Vagina (tissue), 2 donors: ENCODE measurements around the gene SENP2. TPM values are rescaled to one million over a fixed set of nuclear protein-coding genes. Genes with fewer than 3 reads are reported as not detected.

Source experiments
- DNase-seq, 2 donors: peaks; one replicate each; pipeline ENCODE4 v3.0.0-alpha.2; 2017; ENCODE audit errors: extremely low spot score in 2 of 2
- H3K27ac ChIP-seq: fragments of 200-600 bp; sonication (generic); one replicate; pipeline ENCODE4 v1.5.1; 2019
- H3K27me3 ChIP-seq: fragments of 200-600 bp; sonication (generic); one replicate; pipeline ENCODE4 v1.5.1; 2019
- H3K36me3 ChIP-seq, 2 donors: fragments of 200-600 bp; sonication (generic); one replicate each; pipeline ENCODE4 v1.5.1; 2017 to 2019
- H3K4me1 ChIP-seq: fragments of 200-600 bp; sonication (generic); one replicate; pipeline ENCODE4 v1.5.1; 2019
- H3K4me3 ChIP-seq, 2 donors: fragments of 200-600 bp; sonication (generic); 1 replicate in 1 of 2; 2 replicates in 1 of 2; pipeline ENCODE4 v1.5.1; 2016 to 2019
- H3K9me3 ChIP-seq: fragments of 200-600 bp; sonication (generic); one replicate; pipeline ENCODE4 v1.5.1; 2019
- CTCF ChIP-seq, 3 experiments: fragments of 450-650 bp in 2 of 3; fragments of 200-600 bp in 1 of 3; sonication (generic) in 1 of 3; IDR thresholded peaks; one replicate each; pipeline ENCODE4 v1.5.1; 2017 to 2019; ENCODE audit warnings: antibody characterized with exemption in 3 of 3, mild to moderate bottlenecking in 2 of 3, moderate library complexity in 2 of 3
- POLR2A ChIP-seq, 2 donors: fragments of 450-650 bp; IDR thresholded peaks; one replicate each; pipeline ENCODE4 v1.6.1; 2017; ENCODE audit warnings: antibody characterized with exemption in 2 of 2, mild to moderate bottlenecking in 2 of 2, moderate library complexity in 2 of 2
- POLR2AphosphoS5 ChIP-seq, 2 donors: sonication (generic); formaldehyde crosslinking; IDR thresholded peaks; one replicate each; pipeline ENCODE4 v1.9.0; 2017; ENCODE audit warnings: antibody characterized with exemption in 2 of 2, mild to moderate bottlenecking in 2 of 2, low read depth in 1 of 2; ENCODE audit not compliant: insufficient read depth in 1 of 2
- intact Hi-C: fragments of 100-400 bp; cut with DNase I; formaldehyde crosslinking; loops from one replicate; pipeline ENCODE4 v1.15.1; 2023
- total RNA-seq: library from RNA; depleted of rRNA; stranded (reverse); fragments of >200 nt; gene quantifications from one replicate; pipeline ENCODE4 v1.2.3, GENCODE V29; 2016

Gene SENP2
- total RNA-seq, 1 donor from 2014 or later: 13.8 TPM

DNA sequence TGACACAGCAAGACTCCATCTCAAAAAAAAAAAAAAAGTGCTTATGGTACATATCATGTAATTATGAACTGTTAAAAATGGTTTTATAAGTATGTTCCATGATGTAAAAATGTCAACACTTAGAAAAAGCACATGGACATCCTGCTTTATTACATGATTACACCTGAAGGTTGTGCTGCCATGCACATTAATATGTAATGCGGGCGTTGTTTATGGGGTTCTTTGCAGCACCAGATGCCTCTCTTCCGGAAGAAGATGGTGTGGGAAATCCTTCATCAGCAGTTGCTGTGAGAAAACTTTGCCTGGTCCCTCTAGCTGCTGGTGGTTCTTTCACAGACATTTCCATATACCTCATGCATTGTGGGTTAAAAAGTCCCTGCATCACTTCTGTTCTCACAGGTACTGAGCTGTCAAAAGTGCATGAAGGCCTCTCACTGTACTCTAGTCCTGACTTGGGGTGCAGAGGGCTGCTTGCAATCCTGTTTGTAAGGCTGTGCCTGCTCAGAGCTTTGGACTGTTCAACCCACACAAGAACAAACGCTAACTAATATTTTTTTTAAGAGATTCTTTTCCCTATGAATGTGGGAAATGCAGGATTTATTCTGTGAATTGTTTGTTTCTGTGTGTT is 43.6 kb downstream of the SENP2 start:
- H3K4me3 ChIP-seq: no peak overlapping the region
- H3K27me3 ChIP-seq: no peaks in the 10 kb centered on the region
- H3K4me1 ChIP-seq: peaks cover 12% of the 10 kb centered on the region
- H3K27ac ChIP-seq: peak overlapping the region; percentile 47
- DNase-seq: no peak
- TF ChIP-seq POLR2A (IDR thresholded peaks at IDR 0.05) (no peak), POLR2AphosphoS5 (IDR thresholded peaks at IDR 0.05; ENCODE audit: insufficient read depth in 1 of 2, low read depth in 1 of 2) (no peak), CTCF (IDR thresholded peaks at IDR 0.05) (no peak)
- no peaks in the 10 kb centered on the region for H3K9me3 ChIP-seq
- peaks cover 0 to 45% of the 10 kb centered on the region in 2 donors for H3K36me3 ChIP-seq
- intact Hi-C loops: no loop called here

- intact Hi-C loops: no loop called here
- H3K27me3 ChIP-seq: no peaks in the 10 kb centered on the region
- H3K4me1 ChIP-seq: peaks cover 12% of the 10 kb centered on the region
- H3K4me3 ChIP-seq: no peak overlapping the region
- no peak for TF ChIP-seq CTCF (IDR thresholded peaks at IDR 0.05)
- TF ChIP-seq POLR2A (IDR thresholded peaks at IDR 0.05): no peak
- TF ChIP-seq POLR2AphosphoS5 (IDR thresholded peaks at IDR 0.05; ENCODE audit: insufficient read depth in 1 of 2, low read depth in 1 of 2): no peak
- peaks cover 0 to 41% of the 10 kb centered on the region in 2 donors for H3K36me3 ChIP-seq
- no peak for DNase-seq
- no peaks in the 10 kb centered on the region for H3K9me3 ChIP-seq
- H3K27ac ChIP-seq: peak overlapping the region; percentile 47
These were observed 44.1 kb downstream of the SENP2 start for GRCh38 chr3:185630182-185630622.

GRCh38 chr3:185631108-185631507 is 45.0 kb downstream of the SENP2 start:
- peaks cover 12% of the 10 kb centered on the region for H3K4me1 ChIP-seq
- no peak for DNase-seq
- H3K27ac ChIP-seq: no peak overlapping the region
- H3K4me3 ChIP-seq: no peak overlapping the region
- H3K36me3 ChIP-seq: peaks cover 0 to 33% of the 10 kb centered on the region in 2 donors
- H3K27me3 ChIP-seq: no peaks in the 10 kb centered on the region
- no peak for TF ChIP-seq CTCF (IDR thresholded peaks at IDR 0.05)
- TF ChIP-seq POLR2AphosphoS5 (IDR thresholded peaks at IDR 0.05; ENCODE audit: insufficient read depth in 1 of 2, low read depth in 1 of 2): no peak
- no peak for TF ChIP-seq POLR2A (IDR thresholded peaks at IDR 0.05)
- H3K9me3 ChIP-seq: no peaks in the 10 kb centered on the region
- intact Hi-C loops: no loop called here

- DNase-seq: no peak
- no peak for TF ChIP-seq POLR2AphosphoS5 (IDR thresholded peaks at IDR 0.05; ENCODE audit: insufficient read depth in 1 of 2, low read depth in 1 of 2)
- TF ChIP-seq POLR2A (IDR thresholded peaks at IDR 0.05): no peak
- TF ChIP-seq CTCF (IDR thresholded peaks at IDR 0.05): no peak
- H3K4me1 ChIP-seq: peaks cover 12% of the 10 kb centered on the region
- H3K4me3 ChIP-seq: no peak overlapping the region
- no peaks in the 10 kb centered on the region for H3K27me3 ChIP-seq
- no peaks in the 10 kb centered on the region for H3K9me3 ChIP-seq
- intact Hi-C loops: no loop called here
- peaks cover 0 to 27% of the 10 kb centered on the region in 2 donors for H3K36me3 ChIP-seq
- no peak overlapping the region for H3K27ac ChIP-seq
These were observed 45.6 kb downstream of the SENP2 start for GRCh38 chr3:185631508-185632206.

DNA sequence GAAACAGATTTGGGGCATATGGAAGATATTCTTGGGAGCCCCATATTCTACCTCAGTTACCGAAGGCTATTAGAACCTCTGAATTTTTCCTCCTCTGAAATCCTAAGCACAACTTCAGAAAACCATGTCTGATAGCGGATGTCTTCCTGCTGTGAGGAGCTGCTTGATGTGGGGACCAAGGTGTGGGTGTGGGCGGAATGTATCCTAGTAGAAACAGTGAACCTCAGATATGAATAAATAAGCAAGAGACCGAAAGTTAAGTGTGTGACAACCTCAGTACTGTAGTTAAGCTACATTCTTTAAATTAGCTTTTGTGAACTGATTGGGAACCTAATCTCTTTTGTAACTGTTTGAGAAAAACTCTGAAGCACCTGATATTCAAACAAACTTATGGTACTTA is 46.9 kb downstream of the SENP2 start:
- DNase-seq: no peak
- H3K9me3 ChIP-seq: no peaks in the 10 kb centered on the region

More for the DNA sequence above, 46.9 kb downstream of the SENP2 start:
- peaks cover 0 to 18% of the 10 kb centered on the region in 2 donors for H3K36me3 ChIP-seq
- TF ChIP-seq CTCF (IDR thresholded peaks at IDR 0.05) (no peak), POLR2A (IDR thresholded peaks at IDR 0.05) (no peak)
- intact Hi-C loops: no loop called here
- H3K4me3 ChIP-seq: no peak overlapping the region
- H3K27me3 ChIP-seq: no peaks in the 10 kb centered on the region
- H3K27ac ChIP-seq: no peak overlapping the region
- peaks cover 12% of the 10 kb centered on the region for H3K4me1 ChIP-seq
